HepG2 (cell line): ENCODE measurements around the gene VPS52. TPM values are rescaled to one million over a fixed set of nuclear protein-coding genes. Genes with fewer than 3 reads are reported as not detected.

Source experiments
- FOXA1 ChIP-seq, 2 experiments: fragments of 450-650 bp in 1 of 2; sonication (generic) in 1 of 2; formaldehyde crosslinking in 1 of 2; IDR thresholded peaks; 2 replicates each; pipeline versions ENCODE4 v1.4.0 to v1.6.1; 2016 to 2020; ENCODE audit warnings: missing genetic modification reagents in 1 of 2
- SMAD9 ChIP-seq: sonication (generic); formaldehyde crosslinking; IDR thresholded peaks from 2 replicates; pipeline ENCODE4 v1.5.1; 2020; ENCODE audit warnings: mild to moderate bottlenecking, missing genetic modification reagents
- THAP8 ChIP-seq: sonication (generic); formaldehyde crosslinking; IDR thresholded peaks from 2 replicates; pipeline ENCODE4 v1.5.1; 2020; ENCODE audit warnings: missing genetic modification reagents, mild to moderate bottlenecking, borderline replicate concordance
- ZBTB40 ChIP-seq, 2 experiments: fragments of 450-650 bp in 1 of 2; sonication (generic) in 1 of 2; formaldehyde crosslinking in 1 of 2; IDR thresholded peaks; 2 replicates each; pipeline versions ENCODE4 v1.6.1 to v1.8.0; 2016 to 2022; ENCODE audit warnings: antibody characterized with exemption in 1 of 2, mild to moderate bottlenecking in 1 of 2, missing genetic modification reagents in 1 of 2
- ZFP36L1 ChIP-seq: sonication (generic); formaldehyde crosslinking; IDR thresholded peaks from 2 replicates; pipeline ENCODE4 v1.8.0; 2022; ENCODE audit warnings: mild to moderate bottlenecking, missing genetic modification reagents, moderate library complexity
- ZSCAN25 ChIP-seq: sonication (generic); formaldehyde crosslinking; IDR thresholded peaks from 2 replicates; pipeline ENCODE4 v1.8.0; 2022; ENCODE audit warnings: mild to moderate bottlenecking, missing genetic modification reagents
- polyA plus RNA-seq, 8 experiments: library from polyadenylated mRNA; depleted of rRNA in 3 of 8; stranded (reverse) in 7 of 8; unstranded in 1 of 8; fragments of >200 nt; fragmentation: Illumina TruSeq in 4 of 8; extraction: Trizol in 4 of 8; gene quantifications; 2 replicates each; pipeline versions ENCODE4 v1.2.1 to v1.2.3, GENCODE V29; 2011 to 2016; ENCODE audit warnings: low read depth in 4 of 8, missing spikeins in 1 of 8, mixed read lengths in 1 of 8; ENCODE audit not compliant: insufficient read depth in 1 of 8
- total RNA-seq, 5 experiments: library from RNA; depleted of rRNA; stranded (reverse); fragments of >200 nt; fragmentation: Illumina TruSeq; extraction: Trizol; gene quantifications; 2 replicates each; pipeline ENCODE4 v1.2.3, GENCODE V29; 2016; ENCODE audit warnings: low read depth in 1 of 5

Gene VPS52
- total and polyA plus RNA-seq, 2 of the 13 experiments (the other 11 are each of a cell fraction or from before 2014, with no cell fraction given), result 48.9 to 85.5 TPM

- no peak for TF ChIP-seq ZBTB40 (IDR thresholded peaks at IDR 0.05)
- TF ChIP-seq ZBTB40 (CRISPR knock-in tag; IDR thresholded peaks at IDR 0.05), result no peak
- no peak for TF ChIP-seq FOXA1 (IDR thresholded peaks at IDR 0.05)
- no peak for TF ChIP-seq FOXA1 (CRISPR knock-in tag; IDR thresholded peaks at IDR 0.05)
- no peak for TF ChIP-seq THAP8 (CRISPR knock-in tag)
- no peak for TF ChIP-seq ZSCAN25 (CRISPR knock-in tag)
- no peak for TF ChIP-seq ZFP36L1 (CRISPR knock-in tag)
- no peak for TF ChIP-seq SMAD9
These were observed 5.4 kb upstream of the VPS52 start, which contains the start of gene B3GALT4 (continued) for GRCh38 chr6:33276864-33277662.
